Calu3 (cell line): ENCODE results near the gene DTHD1. TPM values are rescaled to one million over a fixed set of nuclear protein-coding genes. Genes with fewer than 3 reads are reported as not detected.

Experiments used
- BruUV-seq: library from RNA; stranded (reverse); fragments of 400-500 nt; replicated peaks from 2 replicates; lab custom pipeline; 2021; lab: Mats Ljungman, UMichigan
- CTCF ChIA-PET: fragments of 300-600 bp; sonication (Branson Sonifier 250); formaldehyde crosslinking; loops from one replicate; lab custom pipeline; 2022; ENCODE audit warnings: antibody characterized with exemption; lab: Charles Lee
- DNase-seq: peaks from one replicate; pipeline ENCODE4 v3.0.0; 2022
- H3K27ac Mint-ChIP-seq: one replicate; pipeline ENCODE4 v1.8.0; 2022; ENCODE audit warnings: mixed read lengths; ENCODE audit not compliant: unreplicated experiment
- H3K27me3 Mint-ChIP-seq: one replicate; pipeline ENCODE4 v1.8.0; 2022; ENCODE audit warnings: mixed read lengths; ENCODE audit not compliant: unreplicated experiment
- H3K36me3 Mint-ChIP-seq: one replicate; pipeline ENCODE4 v1.8.0; 2022; ENCODE audit warnings: mild to moderate bottlenecking, moderate library complexity, mixed read lengths; ENCODE audit not compliant: insufficient read depth, unreplicated experiment
- H3K4me1 Mint-ChIP-seq: one replicate; pipeline ENCODE4 v1.8.0; 2022; ENCODE audit warnings: mild to moderate bottlenecking, low read depth, mixed read lengths; ENCODE audit not compliant: unreplicated experiment
- H3K4me3 Mint-ChIP-seq: one replicate; pipeline ENCODE4 v1.8.0; 2022; ENCODE audit warnings: mild to moderate bottlenecking, low read depth, moderate library complexity, mixed read lengths; ENCODE audit not compliant: unreplicated experiment
- H3K9me3 Mint-ChIP-seq: one replicate; pipeline ENCODE4 v1.8.0; 2022; ENCODE audit warnings: low read depth, mixed read lengths; ENCODE audit not compliant: unreplicated experiment
- CTCF ChIP-seq: fragments of 200-600 bp; IDR thresholded peaks from one replicate; pipeline ENCODE4 v1.8.0; 2022; ENCODE audit warnings: antibody characterized with exemption; ENCODE audit not compliant: unreplicated experiment
- intact Hi-C: fragments of 100-400 bp; cut with micrococcal nuclease; formaldehyde crosslinking; loops from one replicate; pipeline ENCODE4 v1.10.0; 2022; ENCODE audit not compliant: unreplicated experiment
- total RNA-seq: library from RNA; stranded (reverse); gene quantifications from 2 replicates; pipeline ENCODE4 v1.2.3, GENCODE V29; 2022

The DTHD1 gene
- total RNA-seq, 1 experiment from 2014 or later: not detected

GRCh38 chr4:36237366-36238313 is 43.8 kb upstream of the DTHD1 start:
- Mint-ChIP-seq H3K27me3 (no peaks in the 10 kb centered on the region), H3K4me1 (peaks cover 12% of the 10 kb centered on the region), H3K4me3 (no peak overlapping the region), H3K27ac (peak overlapping the region; percentile 23), H3K36me3 (peaks cover 11% of the 10 kb centered on the region), H3K9me3 (peaks cover 5% of the 10 kb centered on the region)
- TF ChIP-seq CTCF: no peak
- intact Hi-C loops: no loop called here
- no peak for DNase-seq
- BruUV-seq: no TSS peak
- CTCF ChIA-PET: interaction anchor here (0.6 kb wide), 1 partner anchor 20 kb away, joined by 3 read pairs; no protein-coding TSS in a partner anchor

- Mint-ChIP-seq H3K4me1 (no peaks in the 10 kb centered on the region), H3K4me3 (peak overlapping the region; percentile 76), H3K9me3 (no peaks in the 10 kb centered on the region), H3K27ac (peak overlapping the region; percentile 41), H3K36me3 (peaks cover 34% of the 10 kb centered on the region), H3K27me3 (no peaks in the 10 kb centered on the region)
- intact Hi-C loops: loop anchor here (1.0 to 5.0 kb wide), 3 partner anchors 21 to 46 kb away; no protein-coding TSS in a partner anchor
- BruUV-seq: no TSS peak
- no peak for DNase-seq
- TF ChIP-seq CTCF: no peak
- CTCF ChIA-PET: interaction anchor here (0.7 kb wide), 1 partner anchor 34 kb away, joined by 3 read pairs; no protein-coding TSS in a partner anchor
Observed at GRCh38 chr4:36241771-36242170, 39.6 kb upstream of the DTHD1 start.

GRCh38 chr4:36242629-36243354 is 38.6 kb upstream of the DTHD1 start:
- TSS peak; percentile 47 for BruUV-seq
- peak; percentile 13 for DNase-seq
- Mint-ChIP-seq H3K4me1 (no peaks in the 10 kb centered on the region), H3K27ac (peak overlapping the region; percentile 54), H3K27me3 (no peaks in the 10 kb centered on the region), H3K9me3 (no peaks in the 10 kb centered on the region), H3K36me3 (peaks cover 34% of the 10 kb centered on the region), H3K4me3 (peak overlapping the region; percentile 76)
- no peak for TF ChIP-seq CTCF
- intact Hi-C loops: loop anchor here (2.0 to 5.0 kb wide), 2 partner anchors 22 to 45 kb away; no protein-coding TSS in a partner anchor
- CTCF ChIA-PET: interaction anchor here (0.7 to 1.7 kb wide), 3 partner anchors 10 to 32 kb away, joined by 3 to 5 read pairs (median 4); no protein-coding TSS in a partner anchor
